DOHH2 (cell line): Measurements from ENCODE around the gene MYL4.

Experiments
- CTCF ChIP-seq: fragments of 200-600 bp; sonication (generic); IDR thresholded peaks from one replicate; pipeline ENCODE4 v1.5.1; 2014; ENCODE audit warnings: antibody characterized with exemption, mild to moderate bottlenecking, low read depth, low read length; ENCODE audit not compliant: poor library complexity, severe bottlenecking
- EZH2phosphoT487 ChIP-seq: fragments of 200-600 bp; sonication (generic); IDR thresholded peaks from 2 replicates; pipeline ENCODE4 v1.6.1; 2017; ENCODE audit warnings: borderline replicate concordance, mild to moderate bottlenecking, antibody characterized with exemption, low read length, moderate library complexity, mixed read lengths

- TF ChIP-seq CTCF (no peak), EZH2phosphoT487 (no peak)
Measured at GRCh38 chr17:47201166-47201565, 8.0 kb upstream of the MYL4 start.
